WTC11 (cell line): Measurements from ENCODE around the gene CPXM2. TPM values are rescaled to one million over a fixed set of nuclear protein-coding genes. Genes with fewer than 3 reads are reported as not detected.

ENCODE experiments used
- ATAC-seq: fragments of 200-7000 bp; cut with Tn5 transposase; 2 replicates; pipeline ENCODE4 v1.10.0; 2021; ENCODE audit warnings: mild to moderate bottlenecking, moderate library complexity
- CTCF ChIA-PET: fragments of 300-600 bp; sonication (Branson Sonifier 250); formaldehyde crosslinking; loops from one replicate; lab custom pipeline; 2021; ENCODE audit warnings: antibody characterized with exemption; lab: Charles Lee
- POLR2A ChIA-PET: fragments of 350-600 bp; sonication (Branson Sonifier 250); formaldehyde crosslinking; loops from one replicate; lab custom pipeline; 2021; ENCODE audit warnings: antibody characterized with exemption; lab: Charles Lee
- DNase-seq: peaks from one replicate; pipeline ENCODE4 v3.0.0; 2021; ENCODE audit warnings: low spot score
- H3K27ac Mint-ChIP-seq: 2 replicates; pipeline ENCODE4 v1.8.0; 2021; ENCODE audit warnings: mixed read lengths
- H3K27me3 Mint-ChIP-seq: 2 replicates; pipeline ENCODE4 v1.8.0; 2021; ENCODE audit warnings: low read depth, mild to moderate bottlenecking, moderate library complexity, mixed read lengths
- H3K36me3 Mint-ChIP-seq: 2 replicates; pipeline ENCODE4 v1.8.0; 2021; ENCODE audit warnings: mixed read lengths
- H3K4me1 Mint-ChIP-seq: 2 replicates; pipeline ENCODE4 v1.8.0; 2022; ENCODE audit warnings: mixed read lengths
- H3K4me3 Mint-ChIP-seq: 2 replicates; pipeline ENCODE4 v1.8.0; 2021; ENCODE audit warnings: mild to moderate bottlenecking, moderate library complexity, mixed read lengths
- H3K9me3 Mint-ChIP-seq: 2 replicates; pipeline ENCODE4 v1.8.0; 2021; ENCODE audit warnings: mixed read lengths
- CBFB ChIP-seq: sonication (generic); formaldehyde crosslinking; IDR thresholded peaks from 2 replicates; pipeline ENCODE4 v1.8.1; 2022; ENCODE audit warnings: mild to moderate bottlenecking, low read depth, missing genetic modification reagents
- ELF4 ChIP-seq: sonication (generic); formaldehyde crosslinking; IDR thresholded peaks from 2 replicates; pipeline ENCODE4 v1.8.1; 2022; ENCODE audit warnings: low read depth, mild to moderate bottlenecking, moderate library complexity, missing genetic modification reagents
- EMX1 ChIP-seq: fragments of 250-450 bp; sonication (Bioruptor Pico); IDR thresholded peaks from 2 replicates; pipeline ENCODE4 v1.8.0; 2021; ENCODE audit warnings: mild to moderate bottlenecking
- GTF2I ChIP-seq: fragments of 250-450 bp; sonication (Bioruptor Pico); conservative IDR thresholded peaks from 2 replicates; pipeline ENCODE4 v1.4.0; 2021; ENCODE audit warnings: mild to moderate bottlenecking
- OVOL2 ChIP-seq: fragments of 250-450 bp; sonication (Bioruptor Pico); IDR thresholded peaks from 2 replicates; pipeline ENCODE4 v1.9.0; 2021; ENCODE audit warnings: mild to moderate bottlenecking, borderline replicate concordance
- SP1 ChIP-seq: sonication (generic); formaldehyde crosslinking; conservative IDR thresholded peaks from 2 replicates; pipeline ENCODE4 v1.8.1; 2022; ENCODE audit warnings: missing genetic modification reagents
- TP53 ChIP-seq: sonication (generic); formaldehyde crosslinking; IDR thresholded peaks from 2 replicates; pipeline ENCODE4 v1.8.1; 2023; ENCODE audit warnings: mild to moderate bottlenecking, missing genetic modification reagents
- ZNF423 ChIP-seq: fragments of 250-450 bp; sonication (Bioruptor Pico); IDR thresholded peaks from 2 replicates; pipeline ENCODE4 v2.1.2; 2022; ENCODE audit warnings: mild to moderate bottlenecking, moderate library complexity
- total RNA-seq: library from RNA; stranded (reverse); gene quantifications from 3 replicates; pipeline ENCODE4 v1.2.3, GENCODE V29; 2021
- TF ChIP-seq, protein P1 (sequence below): sonication (generic); formaldehyde crosslinking; IDR thresholded peaks from 2 replicates; pipeline ENCODE4 v1.8.0; 2022; ENCODE audit warnings: missing genetic modification reagents
- TF ChIP-seq, protein P2 (sequence below): fragments of 250-450 bp; sonication (Bioruptor Pico); IDR thresholded peaks from 2 replicates; pipeline ENCODE4 v1.9.0; 2021; ENCODE audit warnings: moderate library complexity, mild to moderate bottlenecking, inconsistent platforms, borderline replicate concordance
- TF ChIP-seq, protein P3 (sequence below): fragments of 250-450 bp; sonication (Bioruptor Pico); conservative IDR thresholded peaks from 2 replicates; pipeline ENCODE4 v1.9.0; 2021; ENCODE audit warnings: mild to moderate bottlenecking
- TF ChIP-seq, protein P4 (sequence below): sonication (generic); formaldehyde crosslinking; conservative IDR thresholded peaks from 2 replicates; pipeline ENCODE4 v1.8.1; 2022; ENCODE audit warnings: mild to moderate bottlenecking, missing genetic modification reagents
- TF ChIP-seq, protein P5 (sequence below): sonication (generic); formaldehyde crosslinking; IDR thresholded peaks from 2 replicates; pipeline ENCODE4 v1.8.0; 2022; ENCODE audit warnings: mild to moderate bottlenecking, missing genetic modification reagents
- TF ChIP-seq, protein P6 (sequence below): sonication (generic); formaldehyde crosslinking; IDR thresholded peaks from 2 replicates; pipeline ENCODE4 v1.8.1; 2022; ENCODE audit warnings: mild to moderate bottlenecking, moderate library complexity, missing genetic modification reagents
- TF ChIP-seq, protein P7 (sequence below): fragments of 250-450 bp; sonication (Bioruptor Pico); IDR thresholded peaks from 2 replicates; pipeline ENCODE4 v1.8.0; 2021; ENCODE audit warnings: mild to moderate bottlenecking
- TF ChIP-seq, protein P8 (sequence below): sonication (generic); formaldehyde crosslinking; IDR thresholded peaks from 2 replicates; pipeline ENCODE4 v1.8.1; 2023; ENCODE audit warnings: mild to moderate bottlenecking, missing genetic modification reagents, moderate library complexity

Gene CPXM2
- total RNA-seq, 1 experiment from 2014 or later, result 3.4 TPM

DNA sequence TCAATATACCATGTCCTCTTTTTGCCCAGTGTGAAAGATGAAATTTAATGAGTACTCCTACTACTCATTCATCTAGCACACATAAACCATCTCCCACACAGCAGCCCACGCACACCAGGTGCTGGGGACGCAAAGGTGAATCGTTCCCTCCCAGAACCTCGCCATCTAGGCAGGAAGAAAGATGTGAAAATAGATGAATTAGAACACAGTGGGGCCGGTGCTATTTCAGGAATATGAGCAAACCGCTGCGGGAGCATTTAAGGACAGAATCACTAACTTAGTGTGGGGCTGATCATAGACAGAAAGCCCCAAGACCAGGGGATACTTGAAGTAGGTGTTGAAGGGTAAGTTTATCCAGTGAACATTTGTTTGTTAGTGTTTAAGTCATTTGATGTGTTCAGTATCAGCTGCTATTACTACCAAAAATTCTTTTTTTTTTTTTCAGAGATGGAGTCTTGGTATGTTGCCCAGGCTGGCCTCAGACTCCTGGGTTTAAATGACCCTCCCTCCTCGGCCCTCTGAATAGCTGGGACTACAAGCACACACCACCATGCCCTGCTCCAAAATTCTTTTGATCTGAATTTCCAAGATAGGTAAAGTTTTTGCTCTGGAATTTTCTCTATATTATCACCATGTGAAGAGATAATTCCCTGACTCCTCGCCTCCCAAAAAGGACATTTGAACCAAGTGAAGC, 48.8 kb downstream of the CPXM2 start:
- CTCF ChIA-PET, result interaction anchor here (0.7 to 1.2 kb wide), 2 partner anchors 179 to 200 kb away, joined by 3 read pairs; no protein-coding TSS in a partner anchor
- H3K4me3 Mint-ChIP-seq, result no peak overlapping the region
- no peaks in the 10 kb centered on the region for H3K27me3 Mint-ChIP-seq
- peaks cover 21% of the 10 kb centered on the region for H3K36me3 Mint-ChIP-seq
- peaks cover 19% of the 10 kb centered on the region for H3K9me3 Mint-ChIP-seq
- DNase-seq (no peak), ATAC-seq (no peak)
- H3K4me1 Mint-ChIP-seq, result peaks cover 21% of the 10 kb centered on the region
- H3K27ac Mint-ChIP-seq, result no peak overlapping the region
- TF ChIP-seq SP1 (CRISPR knock-in tag) (no peak), ELF4 (CRISPR knock-in tag) (no peak), ZNF423 (CRISPR knock-in tag) (no peak), TP53 (CRISPR knock-in tag) (no peak), GTF2I (CRISPR knock-in tag) (no peak)
- TF ChIP-seq, protein P1, sequence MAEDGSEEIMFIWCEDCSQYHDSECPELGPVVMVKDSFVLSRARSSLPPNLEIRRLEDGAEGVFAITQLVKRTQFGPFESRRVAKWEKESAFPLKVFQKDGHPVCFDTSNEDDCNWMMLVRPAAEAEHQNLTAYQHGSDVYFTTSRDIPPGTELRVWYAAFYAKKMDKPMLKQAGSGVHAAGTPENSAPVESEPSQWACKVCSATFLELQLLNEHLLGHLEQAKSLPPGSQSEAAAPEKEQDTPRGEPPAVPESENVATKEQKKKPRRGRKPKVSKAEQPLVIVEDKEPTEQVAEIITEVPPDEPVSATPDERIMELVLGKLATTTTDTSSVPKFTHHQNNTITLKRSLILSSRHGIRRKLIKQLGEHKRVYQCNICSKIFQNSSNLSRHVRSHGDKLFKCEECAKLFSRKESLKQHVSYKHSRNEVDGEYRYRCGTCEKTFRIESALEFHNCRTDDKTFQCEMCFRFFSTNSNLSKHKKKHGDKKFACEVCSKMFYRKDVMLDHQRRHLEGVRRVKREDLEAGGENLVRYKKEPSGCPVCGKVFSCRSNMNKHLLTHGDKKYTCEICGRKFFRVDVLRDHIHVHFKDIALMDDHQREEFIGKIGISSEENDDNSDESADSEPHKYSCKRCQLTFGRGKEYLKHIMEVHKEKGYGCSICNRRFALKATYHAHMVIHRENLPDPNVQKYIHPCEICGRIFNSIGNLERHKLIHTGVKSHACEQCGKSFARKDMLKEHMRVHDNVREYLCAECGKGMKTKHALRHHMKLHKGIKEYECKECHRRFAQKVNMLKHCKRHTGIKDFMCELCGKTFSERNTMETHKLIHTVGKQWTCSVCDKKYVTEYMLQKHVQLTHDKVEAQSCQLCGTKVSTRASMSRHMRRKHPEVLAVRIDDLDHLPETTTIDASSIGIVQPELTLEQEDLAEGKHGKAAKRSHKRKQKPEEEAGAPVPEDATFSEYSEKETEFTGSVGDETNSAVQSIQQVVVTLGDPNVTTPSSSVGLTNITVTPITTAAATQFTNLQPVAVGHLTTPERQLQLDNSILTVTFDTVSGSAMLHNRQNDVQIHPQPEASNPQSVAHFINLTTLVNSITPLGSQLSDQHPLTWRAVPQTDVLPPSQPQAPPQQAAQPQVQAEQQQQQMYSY (CRISPR knock-in tag), result no peak
- TF ChIP-seq, protein P2, sequence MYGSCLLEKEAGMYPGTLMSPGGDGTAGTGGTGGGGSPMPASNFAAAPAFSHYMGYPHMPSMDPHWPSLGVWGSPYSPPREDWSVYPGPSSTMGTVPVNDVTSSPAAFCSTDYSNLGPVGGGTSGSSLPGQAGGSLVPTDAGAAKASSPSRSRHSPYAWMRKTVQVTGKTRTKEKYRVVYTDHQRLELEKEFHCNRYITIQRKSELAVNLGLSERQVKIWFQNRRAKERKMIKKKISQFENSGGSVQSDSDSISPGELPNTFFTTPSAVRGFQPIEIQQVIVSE (CRISPR knock-in tag), result no peak
- TF ChIP-seq, protein P3, sequence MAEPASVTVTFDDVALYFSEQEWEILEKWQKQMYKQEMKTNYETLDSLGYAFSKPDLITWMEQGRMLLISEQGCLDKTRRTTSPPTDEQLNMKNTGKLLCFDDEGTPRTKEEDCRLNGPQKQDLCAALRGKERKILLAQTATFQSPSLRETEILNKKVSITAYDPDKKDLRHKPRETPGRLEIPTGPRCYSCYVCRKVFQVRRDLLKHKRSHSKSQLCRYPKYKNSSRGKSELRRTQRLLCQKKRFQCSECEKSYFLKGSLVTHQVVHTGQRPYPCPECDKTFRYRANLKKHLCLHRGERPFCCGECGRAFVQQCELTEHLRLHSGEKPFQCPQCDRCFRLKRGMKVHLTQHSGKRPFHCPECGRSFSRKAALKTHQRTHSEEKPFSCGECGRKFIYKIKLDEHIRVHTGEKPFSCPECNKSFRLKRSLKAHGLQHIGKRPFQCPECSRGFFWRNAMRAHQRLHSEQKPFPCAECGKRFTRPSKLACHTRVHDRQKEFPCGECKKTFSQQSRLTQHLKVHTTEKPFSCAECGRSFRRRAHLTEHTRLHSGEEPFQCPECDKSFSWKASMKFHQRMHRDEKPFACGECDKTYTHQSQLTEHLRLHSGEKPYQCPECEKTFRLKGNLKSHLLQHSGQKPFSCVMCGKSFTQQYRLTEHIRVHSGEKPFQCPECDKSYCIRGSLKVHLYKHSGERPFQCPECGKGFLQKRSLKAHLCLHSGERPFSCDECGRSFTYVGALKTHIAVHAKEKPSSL, result no peak
- TF ChIP-seq, protein P4, sequence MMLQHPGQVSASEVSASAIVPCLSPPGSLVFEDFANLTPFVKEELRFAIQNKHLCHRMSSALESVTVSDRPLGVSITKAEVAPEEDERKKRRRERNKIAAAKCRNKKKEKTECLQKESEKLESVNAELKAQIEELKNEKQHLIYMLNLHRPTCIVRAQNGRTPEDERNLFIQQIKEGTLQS (CRISPR knock-in tag), result no peak
- TF ChIP-seq, protein P5, sequence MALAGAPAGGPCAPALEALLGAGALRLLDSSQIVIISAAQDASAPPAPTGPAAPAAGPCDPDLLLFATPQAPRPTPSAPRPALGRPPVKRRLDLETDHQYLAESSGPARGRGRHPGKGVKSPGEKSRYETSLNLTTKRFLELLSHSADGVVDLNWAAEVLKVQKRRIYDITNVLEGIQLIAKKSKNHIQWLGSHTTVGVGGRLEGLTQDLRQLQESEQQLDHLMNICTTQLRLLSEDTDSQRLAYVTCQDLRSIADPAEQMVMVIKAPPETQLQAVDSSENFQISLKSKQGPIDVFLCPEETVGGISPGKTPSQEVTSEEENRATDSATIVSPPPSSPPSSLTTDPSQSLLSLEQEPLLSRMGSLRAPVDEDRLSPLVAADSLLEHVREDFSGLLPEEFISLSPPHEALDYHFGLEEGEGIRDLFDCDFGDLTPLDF (CRISPR knock-in tag), result no peak
- TF ChIP-seq, protein P6, sequence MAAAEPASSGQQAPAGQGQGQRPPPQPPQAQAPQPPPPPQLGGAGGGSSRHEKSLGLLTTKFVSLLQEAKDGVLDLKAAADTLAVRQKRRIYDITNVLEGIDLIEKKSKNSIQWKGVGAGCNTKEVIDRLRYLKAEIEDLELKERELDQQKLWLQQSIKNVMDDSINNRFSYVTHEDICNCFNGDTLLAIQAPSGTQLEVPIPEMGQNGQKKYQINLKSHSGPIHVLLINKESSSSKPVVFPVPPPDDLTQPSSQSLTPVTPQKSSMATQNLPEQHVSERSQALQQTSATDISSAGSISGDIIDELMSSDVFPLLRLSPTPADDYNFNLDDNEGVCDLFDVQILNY, result no peak
- POLR2A ChIA-PET, result no interaction called here

DNA sequence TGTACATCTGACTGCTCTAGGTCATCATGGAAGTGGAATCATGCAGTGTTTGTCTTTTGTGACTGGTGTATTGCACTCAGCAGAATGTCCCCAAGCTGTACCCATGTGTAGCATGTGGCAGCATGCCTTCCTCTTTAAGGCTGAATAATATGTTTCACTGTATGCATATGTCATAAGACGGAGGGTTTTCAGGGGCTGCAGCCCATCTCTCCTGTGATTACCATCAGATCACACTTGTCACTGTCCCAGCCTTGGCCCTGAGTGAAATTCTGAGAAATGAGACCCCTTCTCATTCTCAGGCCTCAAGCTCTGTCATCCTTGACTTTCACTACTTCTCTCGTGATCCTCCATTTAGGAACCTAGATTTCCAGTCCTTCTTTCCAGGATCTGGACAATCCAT, 50.0 kb downstream of the CPXM2 start:
- no peak overlapping the region for H3K27ac Mint-ChIP-seq
- ATAC-seq (no peak), DNase-seq (no peak)
- POLR2A ChIA-PET, result no interaction called here
- no peak for TF ChIP-seq OVOL2
- TF ChIP-seq CBFB (CRISPR knock-in tag), result no peak
- no peak for TF ChIP-seq EMX1
- TF ChIP-seq GTF2I (CRISPR knock-in tag), result no peak
- TF ChIP-seq, protein P7, sequence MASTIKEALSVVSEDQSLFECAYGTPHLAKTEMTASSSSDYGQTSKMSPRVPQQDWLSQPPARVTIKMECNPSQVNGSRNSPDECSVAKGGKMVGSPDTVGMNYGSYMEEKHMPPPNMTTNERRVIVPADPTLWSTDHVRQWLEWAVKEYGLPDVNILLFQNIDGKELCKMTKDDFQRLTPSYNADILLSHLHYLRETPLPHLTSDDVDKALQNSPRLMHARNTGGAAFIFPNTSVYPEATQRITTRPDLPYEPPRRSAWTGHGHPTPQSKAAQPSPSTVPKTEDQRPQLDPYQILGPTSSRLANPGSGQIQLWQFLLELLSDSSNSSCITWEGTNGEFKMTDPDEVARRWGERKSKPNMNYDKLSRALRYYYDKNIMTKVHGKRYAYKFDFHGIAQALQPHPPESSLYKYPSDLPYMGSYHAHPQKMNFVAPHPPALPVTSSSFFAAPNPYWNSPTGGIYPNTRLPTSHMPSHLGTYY (CRISPR knock-in tag), result no peak
- TF ChIP-seq, protein P8, sequence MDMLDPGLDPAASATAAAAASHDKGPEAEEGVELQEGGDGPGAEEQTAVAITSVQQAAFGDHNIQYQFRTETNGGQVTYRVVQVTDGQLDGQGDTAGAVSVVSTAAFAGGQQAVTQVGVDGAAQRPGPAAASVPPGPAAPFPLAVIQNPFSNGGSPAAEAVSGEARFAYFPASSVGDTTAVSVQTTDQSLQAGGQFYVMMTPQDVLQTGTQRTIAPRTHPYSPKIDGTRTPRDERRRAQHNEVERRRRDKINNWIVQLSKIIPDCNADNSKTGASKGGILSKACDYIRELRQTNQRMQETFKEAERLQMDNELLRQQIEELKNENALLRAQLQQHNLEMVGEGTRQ (CRISPR knock-in tag), result no peak
- peaks cover 14% of the 10 kb centered on the region for H3K9me3 Mint-ChIP-seq
- CTCF ChIA-PET, result no interaction called here
- no peaks in the 10 kb centered on the region for H3K27me3 Mint-ChIP-seq
- no peak overlapping the region for H3K4me3 Mint-ChIP-seq
- H3K36me3 Mint-ChIP-seq, result peaks cover 16% of the 10 kb centered on the region
- H3K4me1 Mint-ChIP-seq, result peaks cover 21% of the 10 kb centered on the region
